Measurements from ENCODE around the gene PMPCB.

GRCh38 chr7:103317009-103317408 lies 19.8 kb downstream of the PMPCB start:
- TF ChIP-seq CTCF (IDR thresholded peaks at IDR 0.05) = no peak
- no peak for TF ChIP-seq EP300 (IDR thresholded peaks at IDR 0.05)
- no peak for TF ChIP-seq POLR2A (IDR thresholded peaks at IDR 0.05)
- TF ChIP-seq POLR2AphosphoS5 (IDR thresholded peaks at IDR 0.05) = no peak
